HG03575 (cell line): ENCODE measurements around the gene TIAM2.

Source experiments
- ATAC-seq: cut with Tn5 transposase; IDR thresholded peaks from one replicate; pipeline ENCODE4 v1.9.1; 2021; ENCODE audit not compliant: unreplicated experiment, insufficient number of reproducible peaks, low FRiP score; ENCODE audit errors: extremely low read depth

TIAM2 gene

GRCh38 chr6:154984146-154984545 lies 11.0 kb upstream of the TIAM2 start:
- no peak for ATAC-seq

GRCh38 chr6:154986787-154987235 lies 8.3 kb upstream of the TIAM2 start:
- ATAC-seq: no peak

GRCh38 chr6:154989448-154989847 lies 5.7 kb upstream of the TIAM2 start:
- no peak for ATAC-seq

GRCh38 chr6:154991207-154991606 lies 3.9 kb upstream of the TIAM2 start:
- no peak for ATAC-seq

- no peak for ATAC-seq
Observed at GRCh38 chr6:154993026-154993425, 2.1 kb upstream of the TIAM2 start.

- ATAC-seq: no peak
Observed at GRCh38 chr6:154993710-154994109, 1.4 kb upstream of the TIAM2 start.

- ATAC-seq: no peak
Observed at GRCh38 chr6:154994836-154995253, 270 bp upstream of the TIAM2 start.

- ATAC-seq: no peak
Observed at GRCh38 chr6:154996016-154996590, 988 bp downstream of the TIAM2 start.

- no peak for ATAC-seq
Observed at GRCh38 chr6:154996841-154997311, 1.8 kb downstream of the TIAM2 start.

GRCh38 chr6:154998855-154999254 lies 3.7 kb downstream of the TIAM2 start:
- ATAC-seq: no peak

- no peak for ATAC-seq
Observed at GRCh38 chr6:155001482-155001881, 6.4 kb downstream of the TIAM2 start.

- no peak for ATAC-seq
Observed at GRCh38 chr6:155001934-155002333, 6.8 kb downstream of the TIAM2 start.

- ATAC-seq: no peak
Observed at GRCh38 chr6:155003476-155003875, 8.4 kb downstream of the TIAM2 start.

- ATAC-seq: no peak
Observed at GRCh38 chr6:155004017-155004416, 8.9 kb downstream of the TIAM2 start.

- ATAC-seq: no peak
Observed at GRCh38 chr6:155004576-155005372, 9.7 kb downstream of the TIAM2 start.

GRCh38 chr6:155008625-155009024 lies 13.5 kb downstream of the TIAM2 start:
- no peak for ATAC-seq

GRCh38 chr6:155010940-155011339 lies 15.8 kb downstream of the TIAM2 start:
- ATAC-seq: no peak

GRCh38 chr6:155011809-155012291 lies 16.7 kb downstream of the TIAM2 start:
- ATAC-seq: no peak

GRCh38 chr6:155013457-155013876 lies 18.4 kb downstream of the TIAM2 start:
- ATAC-seq: no peak

- ATAC-seq: no peak
Observed at GRCh38 chr6:155014137-155014536, 19.0 kb downstream of the TIAM2 start.
